ENCODE results near the gene ZNF792.

DNA sequence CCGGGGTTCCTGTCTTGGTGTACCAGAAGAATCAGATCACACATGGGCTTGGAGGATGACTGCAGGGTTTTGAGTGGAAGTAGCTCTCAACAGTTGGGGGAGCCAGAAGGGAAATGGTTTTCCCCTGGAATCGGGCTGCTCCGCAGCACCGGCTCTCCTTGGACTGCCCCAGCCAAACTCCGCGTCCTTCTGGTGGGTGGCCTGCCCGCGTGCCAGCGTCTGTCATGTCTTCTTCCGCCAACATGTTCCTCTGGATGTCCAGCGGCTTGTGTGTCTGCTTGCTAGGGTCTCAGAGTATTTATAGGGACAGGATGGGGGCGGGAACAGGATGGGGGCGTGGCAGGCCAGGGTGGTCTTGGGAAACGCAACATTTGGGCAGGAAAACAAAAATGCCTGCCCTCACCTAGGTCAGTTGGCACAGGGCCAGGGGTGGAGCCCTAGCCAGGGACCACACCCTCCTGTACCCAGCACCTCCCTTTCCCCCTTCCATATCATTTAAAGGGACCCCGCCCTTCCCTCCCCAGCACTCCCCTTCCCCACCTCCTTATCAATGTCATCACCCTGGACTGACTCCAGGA, 38.7 kb downstream of the ZNF792 start:
- TF ChIP-seq, protein P1, sequence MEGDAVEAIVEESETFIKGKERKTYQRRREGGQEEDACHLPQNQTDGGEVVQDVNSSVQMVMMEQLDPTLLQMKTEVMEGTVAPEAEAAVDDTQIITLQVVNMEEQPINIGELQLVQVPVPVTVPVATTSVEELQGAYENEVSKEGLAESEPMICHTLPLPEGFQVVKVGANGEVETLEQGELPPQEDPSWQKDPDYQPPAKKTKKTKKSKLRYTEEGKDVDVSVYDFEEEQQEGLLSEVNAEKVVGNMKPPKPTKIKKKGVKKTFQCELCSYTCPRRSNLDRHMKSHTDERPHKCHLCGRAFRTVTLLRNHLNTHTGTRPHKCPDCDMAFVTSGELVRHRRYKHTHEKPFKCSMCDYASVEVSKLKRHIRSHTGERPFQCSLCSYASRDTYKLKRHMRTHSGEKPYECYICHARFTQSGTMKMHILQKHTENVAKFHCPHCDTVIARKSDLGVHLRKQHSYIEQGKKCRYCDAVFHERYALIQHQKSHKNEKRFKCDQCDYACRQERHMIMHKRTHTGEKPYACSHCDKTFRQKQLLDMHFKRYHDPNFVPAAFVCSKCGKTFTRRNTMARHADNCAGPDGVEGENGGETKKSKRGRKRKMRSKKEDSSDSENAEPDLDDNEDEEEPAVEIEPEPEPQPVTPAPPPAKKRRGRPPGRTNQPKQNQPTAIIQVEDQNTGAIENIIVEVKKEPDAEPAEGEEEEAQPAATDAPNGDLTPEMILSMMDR (IDR thresholded peaks at IDR 0.05): no peak
- TF ChIP-seq EZH2 (IDR thresholded peaks at IDR 0.05) (no peak), EZH2phosphoT487 (IDR thresholded peaks at IDR 0.05) (no peak)

Measured in neural progenitor cell (in vitro differentiated cells).